Thyroid gland (tissue), 4 donors: ENCODE measurements around the gene HYI.

Experiments
- POLR2A ChIP-seq, 2 donors: fragments of 450-650 bp; IDR thresholded peaks; one replicate each; pipeline ENCODE4 v1.6.1; 2017; ENCODE audit warnings: antibody characterized with exemption in 2 of 2, mild to moderate bottlenecking in 2 of 2, moderate library complexity in 1 of 2
- TF ChIP-seq, protein P1 (sequence below), 6 experiments: fragments of 200-600 bp in 3 of 6; fragments of 450-650 bp in 3 of 6; sonication (generic) in 3 of 6; IDR thresholded peaks; one replicate each; pipeline ENCODE4 v1.5.1; 2016 to 2019; ENCODE audit warnings: antibody characterized with exemption in 6 of 6, mild to moderate bottlenecking in 2 of 6, inconsistent platforms in 1 of 6, moderate library complexity in 1 of 6

DNA sequence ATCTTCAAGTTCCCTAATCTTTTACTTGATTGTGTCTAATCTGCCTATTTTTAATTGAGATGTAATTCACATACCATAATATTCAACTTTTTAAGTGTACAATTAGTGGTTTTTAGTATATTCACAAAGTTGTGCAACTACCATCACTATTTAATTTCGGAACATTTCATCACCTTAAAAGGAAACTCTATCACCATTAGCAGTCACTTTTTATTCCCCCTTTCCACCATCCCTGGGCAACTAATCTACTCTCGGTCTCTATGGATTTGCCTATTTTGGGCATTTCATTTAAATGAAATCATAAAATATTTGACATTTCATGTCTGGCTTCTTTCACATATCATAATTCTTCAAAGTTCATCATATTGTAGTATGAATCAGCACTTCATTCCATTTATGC is 30.6 kb upstream of the HYI start:
- TF ChIP-seq, protein P1, sequence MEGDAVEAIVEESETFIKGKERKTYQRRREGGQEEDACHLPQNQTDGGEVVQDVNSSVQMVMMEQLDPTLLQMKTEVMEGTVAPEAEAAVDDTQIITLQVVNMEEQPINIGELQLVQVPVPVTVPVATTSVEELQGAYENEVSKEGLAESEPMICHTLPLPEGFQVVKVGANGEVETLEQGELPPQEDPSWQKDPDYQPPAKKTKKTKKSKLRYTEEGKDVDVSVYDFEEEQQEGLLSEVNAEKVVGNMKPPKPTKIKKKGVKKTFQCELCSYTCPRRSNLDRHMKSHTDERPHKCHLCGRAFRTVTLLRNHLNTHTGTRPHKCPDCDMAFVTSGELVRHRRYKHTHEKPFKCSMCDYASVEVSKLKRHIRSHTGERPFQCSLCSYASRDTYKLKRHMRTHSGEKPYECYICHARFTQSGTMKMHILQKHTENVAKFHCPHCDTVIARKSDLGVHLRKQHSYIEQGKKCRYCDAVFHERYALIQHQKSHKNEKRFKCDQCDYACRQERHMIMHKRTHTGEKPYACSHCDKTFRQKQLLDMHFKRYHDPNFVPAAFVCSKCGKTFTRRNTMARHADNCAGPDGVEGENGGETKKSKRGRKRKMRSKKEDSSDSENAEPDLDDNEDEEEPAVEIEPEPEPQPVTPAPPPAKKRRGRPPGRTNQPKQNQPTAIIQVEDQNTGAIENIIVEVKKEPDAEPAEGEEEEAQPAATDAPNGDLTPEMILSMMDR (IDR thresholded peaks at IDR 0.05), result no peak
- no peak for TF ChIP-seq POLR2A (IDR thresholded peaks at IDR 0.05)
